ENCODE data around the gene GABPA. TPM values are rescaled to one million over a fixed set of nuclear protein-coding genes. Genes with fewer than 3 reads are reported as not detected.

The GABPA gene
- polyA plus RNA-seq, 4 donors, result 40.7 to 49.3 (median 46.8) TPM

DNA sequence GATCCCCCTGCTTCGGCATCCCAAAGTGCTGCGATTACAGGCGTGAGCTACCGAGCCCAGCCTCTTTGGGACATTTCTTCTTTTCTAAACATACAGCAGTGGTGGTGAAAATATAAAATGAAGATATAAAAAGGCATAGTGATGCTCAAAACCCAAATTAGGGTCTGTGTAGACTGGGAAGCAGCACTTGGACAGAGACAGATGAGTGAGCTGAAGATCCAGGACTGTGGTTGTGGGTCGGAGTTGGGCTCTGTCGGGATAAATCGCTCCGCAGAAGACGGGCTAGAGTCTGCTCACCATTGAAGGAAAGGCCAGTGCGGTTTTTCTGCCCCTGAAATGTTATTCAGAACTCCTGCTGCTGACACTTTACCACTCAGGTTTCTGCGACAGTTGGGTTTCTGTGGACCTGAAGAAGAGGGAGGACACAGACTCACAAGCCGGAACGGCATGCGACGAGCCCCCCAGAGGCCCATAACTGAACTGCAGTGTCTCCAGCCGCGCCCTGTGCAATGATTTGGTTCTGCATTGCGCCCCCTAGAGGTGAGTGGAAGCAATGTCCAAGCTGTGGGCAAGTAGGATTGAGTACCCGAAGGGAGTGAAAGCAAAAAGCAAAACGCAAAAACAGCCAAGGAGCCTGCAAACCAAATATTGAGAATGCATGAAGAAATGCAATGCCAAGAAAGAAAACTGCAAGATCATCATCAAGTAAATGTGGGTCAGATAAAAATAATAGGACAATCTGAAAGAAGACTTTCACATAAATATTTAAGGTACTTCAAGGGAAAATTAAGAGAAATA lies 66.6 kb downstream of the GABPA start:
- peak in 2 of 4 donors; percentile 46 to 59 for DNase-seq (ENCODE audit: low read depth in 4 of 4, low spot score in 2 of 4)

DNA sequence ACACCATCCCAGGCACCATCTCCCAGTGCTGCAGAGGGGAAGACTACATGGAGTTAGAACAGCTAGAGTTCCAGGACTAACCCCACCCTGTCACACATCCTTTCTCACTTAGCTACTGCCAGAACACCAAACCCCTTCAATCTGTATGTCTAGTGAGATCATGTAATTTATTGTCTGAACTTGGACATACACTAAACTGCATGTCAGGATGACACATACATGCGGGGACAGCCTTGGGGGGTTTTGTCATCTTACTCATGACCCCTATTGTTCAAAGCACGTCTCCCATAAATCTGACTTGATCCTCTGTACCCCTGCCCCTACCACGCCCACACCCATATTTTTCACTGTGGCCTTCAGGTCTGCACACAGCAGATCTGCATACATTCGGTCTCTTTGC lies 71.3 kb downstream of the GABPA start:
- no peak for DNase-seq (ENCODE audit: low read depth in 4 of 4, low spot score in 2 of 4)

DNA sequence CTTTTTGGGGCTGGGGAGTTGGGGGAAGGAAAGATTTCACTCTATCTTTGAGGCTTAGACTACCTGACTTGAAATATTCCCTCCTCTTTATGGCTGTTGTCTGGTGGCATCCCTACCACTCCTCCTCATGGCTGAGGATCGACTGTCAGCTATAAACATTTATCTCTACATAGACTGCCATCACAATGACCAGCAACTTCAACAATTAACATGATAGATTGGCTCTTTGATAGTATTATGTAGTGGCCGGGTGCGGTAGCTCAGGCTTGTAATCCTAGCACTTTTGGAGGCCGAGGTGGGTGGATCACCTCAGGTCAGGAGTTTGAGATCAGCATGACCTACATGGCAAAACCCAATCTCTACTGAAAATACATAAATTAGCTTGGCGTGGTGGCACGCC lies 72.4 kb downstream of the GABPA start:
- no peak for DNase-seq (ENCODE audit: low read depth in 4 of 4, low spot score in 2 of 4)

DNA sequence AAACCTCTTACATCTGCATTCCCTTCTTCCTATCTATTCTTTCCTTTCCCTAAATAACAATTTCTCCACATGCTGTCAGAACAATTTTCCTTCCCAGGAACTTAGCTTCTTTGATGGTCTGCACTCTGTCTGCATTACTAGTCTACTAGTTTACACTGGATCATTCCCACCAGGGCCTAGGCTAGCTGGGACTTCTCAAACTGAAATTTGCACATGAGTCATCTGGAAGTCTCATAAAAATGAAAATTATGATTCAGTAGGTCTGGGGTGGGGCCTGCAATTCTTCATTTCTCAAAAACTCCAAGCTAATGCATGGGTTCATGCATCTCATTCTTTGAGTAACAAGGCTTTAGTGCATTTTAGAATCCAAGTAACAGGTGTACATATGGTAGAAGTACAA lies 74.2 kb downstream of the GABPA start:
- no peak for DNase-seq (ENCODE audit: low read depth in 4 of 4, low spot score in 2 of 4)

DNA sequence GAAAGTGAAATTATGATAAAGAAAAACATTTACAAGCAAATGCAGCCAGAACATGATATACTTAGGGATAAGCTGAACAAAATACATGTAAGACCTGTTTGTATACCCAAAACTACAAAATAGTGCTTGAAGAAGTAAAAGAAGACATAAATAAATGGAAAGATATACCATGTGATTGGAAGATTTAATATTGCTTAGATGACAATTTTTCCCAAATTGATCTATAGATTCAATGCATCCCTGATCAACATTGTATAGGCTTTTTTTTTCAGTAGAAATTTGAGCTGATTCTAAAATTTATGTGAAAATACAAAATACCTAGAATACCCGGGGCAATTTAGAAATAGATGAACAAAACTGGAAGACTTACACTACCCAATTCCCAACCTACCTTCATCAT lies 76.4 kb downstream of the GABPA start:
- no peak for DNase-seq (ENCODE audit: low read depth in 4 of 4, low spot score in 2 of 4)

DNA sequence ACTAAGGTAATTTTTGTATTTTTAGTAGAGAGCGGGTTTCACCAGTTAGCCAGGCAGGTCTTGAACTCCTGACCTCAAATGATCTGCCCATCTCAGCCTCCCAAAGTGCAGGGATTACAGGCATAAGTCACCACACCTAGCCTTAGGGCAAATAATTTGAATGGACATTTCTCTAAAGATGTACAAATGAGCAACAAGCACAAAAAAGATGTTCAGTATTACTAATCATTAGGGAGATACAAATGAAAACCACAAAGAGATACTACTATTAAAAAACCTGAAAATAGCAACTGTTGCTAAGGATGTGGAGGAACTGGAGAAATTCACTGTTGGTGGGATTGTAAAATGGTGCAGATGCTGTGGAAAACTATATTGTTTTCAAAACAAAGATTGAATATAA lies 79.1 kb downstream of the GABPA start:
- DNase-seq (ENCODE audit: low read depth in 4 of 4, low spot score in 2 of 4), result no peak

DNA sequence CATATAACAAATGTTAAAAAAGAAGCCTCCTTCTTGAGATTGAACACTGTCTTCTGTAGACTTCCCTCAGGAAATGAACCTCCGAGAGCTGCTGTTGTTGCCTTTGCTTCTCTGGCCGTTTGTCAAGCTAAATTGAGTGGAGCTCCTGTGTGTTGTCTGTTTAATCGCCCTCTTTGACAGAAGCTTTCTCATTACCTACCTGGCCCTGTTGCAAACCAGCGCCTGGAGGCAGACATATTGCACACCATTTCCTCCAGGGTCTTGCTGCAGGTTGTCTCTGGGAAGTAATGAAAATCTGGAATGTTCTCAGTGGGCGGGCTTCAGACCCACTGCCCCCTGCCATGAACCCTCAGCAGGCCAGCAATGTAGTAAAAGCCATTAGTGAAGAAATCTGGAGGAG lies 83.3 kb downstream of the GABPA start:
- no peak for DNase-seq (ENCODE audit: low read depth in 4 of 4, low spot score in 2 of 4)

DNA sequence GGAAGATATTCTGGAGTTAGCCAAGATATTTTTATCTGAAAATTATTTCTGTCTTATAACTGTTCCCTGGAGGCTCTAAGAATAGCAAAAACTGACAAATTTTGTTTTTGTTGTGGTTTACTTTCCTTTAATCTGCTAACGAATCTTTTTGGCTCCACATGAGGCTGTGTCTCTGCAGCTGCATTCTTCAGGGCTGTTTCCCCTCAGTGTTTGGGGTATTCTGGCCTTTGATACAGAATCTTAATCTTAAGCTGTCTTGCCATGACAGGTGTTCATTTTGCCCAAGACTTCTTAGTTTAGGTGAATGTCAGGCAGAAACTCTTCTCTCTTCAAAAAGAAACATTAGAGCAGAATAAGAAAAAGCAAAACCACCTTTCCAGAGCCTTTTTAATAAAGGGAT lies 83.8 kb downstream of the GABPA start:
- DNase-seq (ENCODE audit: low read depth in 4 of 4, low spot score in 2 of 4), result no peak

Other genes with a start within 250 kb of the GABPA start
- 10 to 100 TPM; 38.0 to 45.2 (median 41.0) TPM for gene MRPL39, start 127.5 kb upstream of the GABPA start, polyA plus RNA-seq (ENCODE audit: insufficient read length in 4 of 4)
- gene JAM2, start 95.7 kb upstream of the GABPA start, polyA plus RNA-seq (ENCODE audit: insufficient read length in 4 of 4), result 10 to 100 TPM in 3 of 4 donors, 1 to 10 TPM in 1; 9.3 to 13.5 (median 11.7) TPM
- 100 to 1,000 TPM; 201 to 275 (median 238) TPM for gene ATP5PF, start 68 bp upstream of the GABPA start, polyA plus RNA-seq (ENCODE audit: insufficient read length in 4 of 4)

Data from left renal cortex interstitium (tissue), 4 donors.